ENCODE measurements around the gene VDR. TPM values are rescaled to one million over a fixed set of nuclear protein-coding genes. Genes with fewer than 3 reads are reported as not detected.

Gene VDR
- total RNA-seq, 1 donor from 2014 or later, result not detected

GRCh38 chr12:47795814-47796411 lies 108.9 kb downstream of the VDR start:
- Mint-ChIP-seq H3K9me3 (no peaks in the 10 kb centered on the region), H3K4me3 (no peak overlapping the region), H3K27me3 (ENCODE audit: insufficient read depth, low read depth) (no peaks in the 10 kb centered on the region), H3K36me3 (peaks cover 11% of the 10 kb centered on the region), H3K27ac (peak overlapping the region; percentile 37), H3K4me1 (peaks cover 9% of the 10 kb centered on the region)
- Histone ChIP-seq H3K4me3 (no peak overlapping the region), H3K9ac (no peak overlapping the region), H3K4me1 (peaks cover 20% of the 10 kb centered on the region), H3K79me2 (ENCODE audit: low read depth) (no peaks in the 10 kb centered on the region), H2AFZ (replicated peaks) (no peak overlapping the region), H3K9me3 (ENCODE audit: low read depth) (no peaks in the 10 kb centered on the region), H3K36me3 (no peaks in the 10 kb centered on the region), H4K20me1 (ENCODE audit: low read depth) (peaks cover 4% of the 10 kb centered on the region), H3K27ac (no peak overlapping the region), H3K4me2 (no peak overlapping the region), H3F3A (ENCODE audit: low read depth) (peaks cover 5% of the 10 kb centered on the region), H3K27me3 (no peaks in the 10 kb centered on the region)
- DNase-seq (ENCODE audit: low spot score), result no peak
- no peak for TF ChIP-seq EZH2phosphoT487 (IDR thresholded peaks at IDR 0.05)
- no peak for TF ChIP-seq CTCF (IDR thresholded peaks at IDR 0.05)
- no peak for TF ChIP-seq EZH2 (IDR thresholded peaks at IDR 0.05)

GRCh38 chr12:47795121-47795813 lies 109.5 kb downstream of the VDR start:
- Histone ChIP-seq H3K9me3 (ENCODE audit: low read depth) (no peaks in the 10 kb centered on the region), H3K36me3 (no peaks in the 10 kb centered on the region), H4K20me1 (ENCODE audit: low read depth) (peaks cover 4% of the 10 kb centered on the region), H3K27ac (no peak overlapping the region), H3K27me3 (no peaks in the 10 kb centered on the region), H3K9ac (no peak overlapping the region), H3K79me2 (ENCODE audit: low read depth) (no peaks in the 10 kb centered on the region), H3F3A (ENCODE audit: low read depth) (peaks cover 5% of the 10 kb centered on the region), H3K4me2 (no peak overlapping the region), H3K4me1 (peaks cover 16% of the 10 kb centered on the region), H2AFZ (replicated peaks) (no peak overlapping the region), H3K4me3 (no peak overlapping the region)
- Mint-ChIP-seq H3K4me1 (peaks cover 7% of the 10 kb centered on the region), H3K27me3 (ENCODE audit: insufficient read depth, low read depth) (no peaks in the 10 kb centered on the region), H3K4me3 (no peak overlapping the region), H3K27ac (peak overlapping the region; percentile 37), H3K36me3 (peaks cover 14% of the 10 kb centered on the region), H3K9me3 (no peaks in the 10 kb centered on the region)
- DNase-seq (ENCODE audit: low spot score), result no peak
- no peak for TF ChIP-seq EZH2 (IDR thresholded peaks at IDR 0.05)
- TF ChIP-seq CTCF (IDR thresholded peaks at IDR 0.05), result no peak
- TF ChIP-seq EZH2phosphoT487 (IDR thresholded peaks at IDR 0.05), result no peak

- Mint-ChIP-seq H3K36me3 (peaks cover 14% of the 10 kb centered on the region), H3K9me3 (no peaks in the 10 kb centered on the region), H3K4me3 (no peak overlapping the region), H3K4me1 (peaks cover 7% of the 10 kb centered on the region), H3K27me3 (ENCODE audit: insufficient read depth, low read depth) (no peaks in the 10 kb centered on the region), H3K27ac (no peak overlapping the region)
- no peak overlapping the region for H2AFZ ChIP-seq (replicated peaks)
- H3K27ac ChIP-seq, result no peak overlapping the region
- H3K9me3 ChIP-seq (ENCODE audit: low read depth), result no peaks in the 10 kb centered on the region
- no peak overlapping the region for H3K9ac ChIP-seq
- no peaks in the 10 kb centered on the region for H3K27me3 ChIP-seq
- no peak for DNase-seq (ENCODE audit: low spot score)
- peaks cover 13% of the 10 kb centered on the region for H3K4me1 ChIP-seq
- H3K4me2 ChIP-seq, result no peak overlapping the region
- no peaks in the 10 kb centered on the region for H3K79me2 ChIP-seq (ENCODE audit: low read depth)
- peaks cover 4% of the 10 kb centered on the region for H4K20me1 ChIP-seq (ENCODE audit: low read depth)
- no peak overlapping the region for H3K4me3 ChIP-seq
- no peaks in the 10 kb centered on the region for H3K36me3 ChIP-seq
- peaks cover 5% of the 10 kb centered on the region for H3F3A ChIP-seq (ENCODE audit: low read depth)
- no peak for TF ChIP-seq CTCF (IDR thresholded peaks at IDR 0.05)
- no peak for TF ChIP-seq EZH2 (IDR thresholded peaks at IDR 0.05)
- no peak for TF ChIP-seq EZH2phosphoT487 (IDR thresholded peaks at IDR 0.05)
Observed at GRCh38 chr12:47794679-47795078, 110.1 kb downstream of the VDR start.
